Measurements from ENCODE around the gene ERC2.

The ERC2 gene

GRCh38 chr3:55702822-55703221, 765.4 kb downstream of the ERC2 start:
- H3K9ac ChIP-seq (ENCODE audit: low read depth, low read length): no peak overlapping the region
- no peaks in the 10 kb centered on the region for H3K9me3 ChIP-seq (ENCODE audit: control insufficient read depth, insufficient read depth, low read length)
- H3K4me1 ChIP-seq (ENCODE audit: insufficient read depth, low read length): peaks cover 25% of the 10 kb centered on the region
- no peaks in the 10 kb centered on the region for H3K36me3 ChIP-seq (ENCODE audit: insufficient read depth, low read length)

- Histone ChIP-seq H3K4me1 (ENCODE audit: insufficient read depth, low read length) (peaks cover 26% of the 10 kb centered on the region), H3K9ac (ENCODE audit: low read depth, low read length) (no peak overlapping the region), H3K36me3 (ENCODE audit: insufficient read depth, low read length) (no peaks in the 10 kb centered on the region), H3K9me3 (ENCODE audit: control insufficient read depth, insufficient read depth, low read length) (no peaks in the 10 kb centered on the region)
These were observed 766.3 kb downstream of the ERC2 start for GRCh38 chr3:55701997-55702396.

- Histone ChIP-seq H3K36me3 (ENCODE audit: insufficient read depth, low read length) (no peaks in the 10 kb centered on the region), H3K4me1 (ENCODE audit: insufficient read depth, low read length) (peaks cover 26% of the 10 kb centered on the region), H3K9me3 (ENCODE audit: control insufficient read depth, insufficient read depth, low read length) (no peaks in the 10 kb centered on the region), H3K9ac (ENCODE audit: low read depth, low read length) (no peak overlapping the region)
These were observed 769.4 kb downstream of the ERC2 start for GRCh38 chr3:55698831-55699230.

GRCh38 chr3:55697177-55697865, 770.9 kb downstream of the ERC2 start:
- Histone ChIP-seq H3K4me1 (ENCODE audit: insufficient read depth, low read length) (peaks cover 26% of the 10 kb centered on the region), H3K36me3 (ENCODE audit: insufficient read depth, low read length) (no peaks in the 10 kb centered on the region), H3K9me3 (ENCODE audit: control insufficient read depth, insufficient read depth, low read length) (no peaks in the 10 kb centered on the region), H3K9ac (ENCODE audit: low read depth, low read length) (no peak overlapping the region)

- Histone ChIP-seq H3K9ac (ENCODE audit: low read depth, low read length) (no peak overlapping the region), H3K36me3 (ENCODE audit: insufficient read depth, low read length) (no peaks in the 10 kb centered on the region), H3K4me1 (ENCODE audit: insufficient read depth, low read length) (peaks cover 23% of the 10 kb centered on the region), H3K9me3 (ENCODE audit: control insufficient read depth, insufficient read depth, low read length) (no peaks in the 10 kb centered on the region)
These were observed 775.2 kb downstream of the ERC2 start for GRCh38 chr3:55692957-55693558.

- H3K9ac ChIP-seq (ENCODE audit: low read depth, low read length): no peak overlapping the region
- no peaks in the 10 kb centered on the region for H3K9me3 ChIP-seq (ENCODE audit: control insufficient read depth, insufficient read depth, low read length)
- peaks cover 20% of the 10 kb centered on the region for H3K4me1 ChIP-seq (ENCODE audit: insufficient read depth, low read length)
- no peaks in the 10 kb centered on the region for H3K36me3 ChIP-seq (ENCODE audit: insufficient read depth, low read length)
These were observed 775.8 kb downstream of the ERC2 start for GRCh38 chr3:55692295-55692956.

- H3K36me3 ChIP-seq (ENCODE audit: insufficient read depth, low read length): no peaks in the 10 kb centered on the region
- H3K9me3 ChIP-seq (ENCODE audit: control insufficient read depth, insufficient read depth, low read length): no peaks in the 10 kb centered on the region
- peaks cover 27% of the 10 kb centered on the region for H3K4me1 ChIP-seq (ENCODE audit: insufficient read depth, low read length)
- H3K9ac ChIP-seq (ENCODE audit: low read depth, low read length): no peak overlapping the region
These were observed 777.1 kb downstream of the ERC2 start for GRCh38 chr3:55691141-55691540.

GRCh38 chr3:55690726-55691125, 777.5 kb downstream of the ERC2 start:
- Histone ChIP-seq H3K4me1 (ENCODE audit: insufficient read depth, low read length) (peaks cover 27% of the 10 kb centered on the region), H3K9me3 (ENCODE audit: control insufficient read depth, insufficient read depth, low read length) (no peaks in the 10 kb centered on the region), H3K36me3 (ENCODE audit: insufficient read depth, low read length) (no peaks in the 10 kb centered on the region), H3K9ac (ENCODE audit: low read depth, low read length) (no peak overlapping the region)

GRCh38 chr3:55690177-55690576, 778.1 kb downstream of the ERC2 start:
- Histone ChIP-seq H3K9me3 (ENCODE audit: control insufficient read depth, insufficient read depth, low read length) (no peaks in the 10 kb centered on the region), H3K9ac (ENCODE audit: low read depth, low read length) (no peak overlapping the region), H3K4me1 (ENCODE audit: insufficient read depth, low read length) (peaks cover 27% of the 10 kb centered on the region), H3K36me3 (ENCODE audit: insufficient read depth, low read length) (no peaks in the 10 kb centered on the region)

GRCh38 chr3:55688154-55688553, 780.1 kb downstream of the ERC2 start:
- peaks cover 27% of the 10 kb centered on the region for H3K4me1 ChIP-seq (ENCODE audit: insufficient read depth, low read length)
- H3K36me3 ChIP-seq (ENCODE audit: insufficient read depth, low read length): no peaks in the 10 kb centered on the region
- H3K9me3 ChIP-seq (ENCODE audit: control insufficient read depth, insufficient read depth, low read length): no peaks in the 10 kb centered on the region
- no peak overlapping the region for H3K9ac ChIP-seq (ENCODE audit: low read depth, low read length)

- Histone ChIP-seq H3K4me1 (ENCODE audit: insufficient read depth, low read length) (peaks cover 27% of the 10 kb centered on the region), H3K36me3 (ENCODE audit: insufficient read depth, low read length) (no peaks in the 10 kb centered on the region), H3K9me3 (ENCODE audit: control insufficient read depth, insufficient read depth, low read length) (no peaks in the 10 kb centered on the region), H3K9ac (ENCODE audit: low read depth, low read length) (no peak overlapping the region)
These were observed 780.7 kb downstream of the ERC2 start for GRCh38 chr3:55687526-55687925.

GRCh38 chr3:55686426-55687254, 781.6 kb downstream of the ERC2 start:
- Histone ChIP-seq H3K9me3 (ENCODE audit: control insufficient read depth, insufficient read depth, low read length) (no peaks in the 10 kb centered on the region), H3K9ac (ENCODE audit: low read depth, low read length) (no peak overlapping the region), H3K4me1 (ENCODE audit: insufficient read depth, low read length) (peaks cover 22% of the 10 kb centered on the region), H3K36me3 (ENCODE audit: insufficient read depth, low read length) (no peaks in the 10 kb centered on the region)

- Histone ChIP-seq H3K36me3 (ENCODE audit: insufficient read depth, low read length) (no peaks in the 10 kb centered on the region), H3K9ac (ENCODE audit: low read depth, low read length) (no peak overlapping the region), H3K4me1 (ENCODE audit: insufficient read depth, low read length) (peaks cover 8% of the 10 kb centered on the region), H3K9me3 (ENCODE audit: control insufficient read depth, insufficient read depth, low read length) (no peaks in the 10 kb centered on the region)
These were observed 784.5 kb downstream of the ERC2 start for GRCh38 chr3:55683666-55684270.

GRCh38 chr3:55682461-55682860, 785.8 kb downstream of the ERC2 start:
- H3K4me1 ChIP-seq (ENCODE audit: insufficient read depth, low read length): peaks cover 8% of the 10 kb centered on the region
- no peaks in the 10 kb centered on the region for H3K9me3 ChIP-seq (ENCODE audit: control insufficient read depth, insufficient read depth, low read length)
- no peaks in the 10 kb centered on the region for H3K36me3 ChIP-seq (ENCODE audit: insufficient read depth, low read length)
- H3K9ac ChIP-seq (ENCODE audit: low read depth, low read length): no peak overlapping the region
